Measurements from ENCODE around the gene FAM219A.

FAM219A gene

GRCh38 chr9:34458013-34458958 is at the start of gene FAM219A, which contains the start of gene DNAI1:
TSS of gene FAM219A (minus strand) at chr9:34458570. CDS start at chr9:34458263, 307 bp downstream.
TSS of gene DNAI1 (plus strand) at chr9:34458805. CDS start at chr9:34459006, 201 bp downstream.
- peak; percentile 97 for DNase-seq (ENCODE audit: low read depth)

- DNase-seq (ENCODE audit: low read depth) = no peak
Measured at GRCh38 chr9:34507966-34508365, 49.6 kb upstream of the FAM219A start.

- no peak for DNase-seq (ENCODE audit: low read depth)
Measured at GRCh38 chr9:34507556-34507955, 49.2 kb upstream of the FAM219A start.

GRCh38 chr9:34506623-34507022 is 48.3 kb upstream of the FAM219A start:
- no peak for DNase-seq (ENCODE audit: low read depth)

GRCh38 chr9:34505370-34506120 is 47.2 kb upstream of the FAM219A start:
- no peak for DNase-seq (ENCODE audit: low read depth)

GRCh38 chr9:34503406-34503805 is 45.0 kb upstream of the FAM219A start:
- no peak for DNase-seq (ENCODE audit: low read depth)

- DNase-seq (ENCODE audit: low read depth) = no peak
Measured at GRCh38 chr9:34502891-34503290, 44.5 kb upstream of the FAM219A start.

- DNase-seq (ENCODE audit: low read depth) = no peak
Measured at GRCh38 chr9:34502471-34502870, 44.1 kb upstream of the FAM219A start.

- DNase-seq (ENCODE audit: low read depth) = peak; percentile 52
Measured at GRCh38 chr9:34501889-34502425, 43.6 kb upstream of the FAM219A start.

GRCh38 chr9:34501372-34501771 is 43.0 kb upstream of the FAM219A start:
- no peak for DNase-seq (ENCODE audit: low read depth)

GRCh38 chr9:34500623-34501267 is 42.4 kb upstream of the FAM219A start:
- DNase-seq (ENCODE audit: low read depth) = peak; percentile 14

GRCh38 chr9:34499076-34499475 is 40.7 kb upstream of the FAM219A start:
- DNase-seq (ENCODE audit: low read depth) = no peak

GRCh38 chr9:34498553-34498952 is 40.2 kb upstream of the FAM219A start:
- no peak for DNase-seq (ENCODE audit: low read depth)

- no peak for DNase-seq (ENCODE audit: low read depth)
Measured at GRCh38 chr9:34496149-34496712, 37.9 kb upstream of the FAM219A start.

- no peak for DNase-seq (ENCODE audit: low read depth)
Measured at GRCh38 chr9:34493972-34494535, 35.7 kb upstream of the FAM219A start.

GRCh38 chr9:34492051-34492450 is 33.7 kb upstream of the FAM219A start:
- no peak for DNase-seq (ENCODE audit: low read depth)

- no peak for DNase-seq (ENCODE audit: low read depth)
Measured at GRCh38 chr9:34491596-34491995, 33.2 kb upstream of the FAM219A start.

GRCh38 chr9:34490760-34491159 is 32.4 kb upstream of the FAM219A start:
- DNase-seq (ENCODE audit: low read depth) = no peak

- DNase-seq (ENCODE audit: low read depth) = no peak
Measured at GRCh38 chr9:34490360-34490759, 32.0 kb upstream of the FAM219A start.

GRCh38 chr9:34486572-34486971 is 28.2 kb upstream of the FAM219A start:
- no peak for DNase-seq (ENCODE audit: low read depth)

- DNase-seq (ENCODE audit: low read depth) = no peak
Measured at GRCh38 chr9:34485822-34486221, 27.5 kb upstream of the FAM219A start.

Measured in fibroblast of the conjunctiva (primary cell).